Esophagus muscularis mucosa (tissue), 3 donors: ENCODE measurements around the gene ATG9A.

Experiments used
- EP300 ChIP-seq: sonication (generic); formaldehyde crosslinking; IDR thresholded peaks from one replicate; pipeline ENCODE4 v1.6.1; 2017; ENCODE audit warnings: antibody characterized with exemption
- TF ChIP-seq, protein P1 (sequence below), 3 experiments: fragments of 200-600 bp in 2 of 3; fragments of 450-650 bp in 1 of 3; sonication (generic) in 2 of 3; IDR thresholded peaks; one replicate each; pipeline ENCODE4 v1.5.1; 2017 to 2019; ENCODE audit warnings: antibody characterized with exemption in 3 of 3, mild to moderate bottlenecking in 2 of 3, moderate library complexity in 1 of 3

DNA sequence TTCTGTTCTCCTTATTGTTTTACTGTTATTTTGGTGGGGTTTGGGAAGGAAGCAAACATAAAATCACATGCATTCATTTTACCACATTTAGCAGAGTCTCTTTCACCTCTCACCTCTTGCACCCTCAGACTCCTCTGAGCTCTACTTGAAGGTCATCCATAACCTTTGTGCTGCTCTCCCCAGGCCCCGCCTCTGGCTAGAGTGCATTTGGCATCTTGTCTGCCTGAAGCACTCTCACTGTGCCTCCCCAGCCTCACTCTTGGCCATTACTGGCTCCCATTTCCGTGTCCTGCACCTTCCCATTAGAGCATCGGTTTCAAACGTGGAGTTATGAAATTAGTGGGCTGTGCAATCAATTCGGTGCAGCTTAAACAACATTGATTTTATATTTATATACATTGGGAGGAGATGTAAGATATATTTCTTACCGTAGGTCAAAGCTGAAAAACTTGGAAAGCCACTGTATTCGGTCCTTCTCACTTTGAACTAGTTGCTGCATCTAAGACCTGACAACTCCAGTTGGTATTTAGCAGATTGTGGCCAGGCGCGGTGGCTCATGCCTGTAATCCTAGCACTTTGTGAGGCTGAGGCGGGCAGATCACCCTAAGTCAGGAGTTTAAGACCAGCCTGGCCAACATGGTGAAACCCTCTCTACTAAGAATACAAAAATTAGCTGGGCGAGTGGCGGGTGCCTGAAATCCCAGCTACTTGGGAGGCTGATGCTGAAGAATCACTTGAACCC, 29.8 kb downstream of the ATG9A start:
- TF ChIP-seq, protein P1, sequence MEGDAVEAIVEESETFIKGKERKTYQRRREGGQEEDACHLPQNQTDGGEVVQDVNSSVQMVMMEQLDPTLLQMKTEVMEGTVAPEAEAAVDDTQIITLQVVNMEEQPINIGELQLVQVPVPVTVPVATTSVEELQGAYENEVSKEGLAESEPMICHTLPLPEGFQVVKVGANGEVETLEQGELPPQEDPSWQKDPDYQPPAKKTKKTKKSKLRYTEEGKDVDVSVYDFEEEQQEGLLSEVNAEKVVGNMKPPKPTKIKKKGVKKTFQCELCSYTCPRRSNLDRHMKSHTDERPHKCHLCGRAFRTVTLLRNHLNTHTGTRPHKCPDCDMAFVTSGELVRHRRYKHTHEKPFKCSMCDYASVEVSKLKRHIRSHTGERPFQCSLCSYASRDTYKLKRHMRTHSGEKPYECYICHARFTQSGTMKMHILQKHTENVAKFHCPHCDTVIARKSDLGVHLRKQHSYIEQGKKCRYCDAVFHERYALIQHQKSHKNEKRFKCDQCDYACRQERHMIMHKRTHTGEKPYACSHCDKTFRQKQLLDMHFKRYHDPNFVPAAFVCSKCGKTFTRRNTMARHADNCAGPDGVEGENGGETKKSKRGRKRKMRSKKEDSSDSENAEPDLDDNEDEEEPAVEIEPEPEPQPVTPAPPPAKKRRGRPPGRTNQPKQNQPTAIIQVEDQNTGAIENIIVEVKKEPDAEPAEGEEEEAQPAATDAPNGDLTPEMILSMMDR (IDR thresholded peaks at IDR 0.05), result no peak
- no peak for TF ChIP-seq EP300
